HG03378 (cell line): Measurements from ENCODE around the gene GGTLC1.

Experiments used
- ATAC-seq: cut with Tn5 transposase; IDR thresholded peaks from one replicate; pipeline ENCODE4 v1.9.1; 2021; ENCODE audit warnings: mild to moderate bottlenecking, moderate library complexity; ENCODE audit not compliant: unreplicated experiment

GGTLC1 gene

DNA sequence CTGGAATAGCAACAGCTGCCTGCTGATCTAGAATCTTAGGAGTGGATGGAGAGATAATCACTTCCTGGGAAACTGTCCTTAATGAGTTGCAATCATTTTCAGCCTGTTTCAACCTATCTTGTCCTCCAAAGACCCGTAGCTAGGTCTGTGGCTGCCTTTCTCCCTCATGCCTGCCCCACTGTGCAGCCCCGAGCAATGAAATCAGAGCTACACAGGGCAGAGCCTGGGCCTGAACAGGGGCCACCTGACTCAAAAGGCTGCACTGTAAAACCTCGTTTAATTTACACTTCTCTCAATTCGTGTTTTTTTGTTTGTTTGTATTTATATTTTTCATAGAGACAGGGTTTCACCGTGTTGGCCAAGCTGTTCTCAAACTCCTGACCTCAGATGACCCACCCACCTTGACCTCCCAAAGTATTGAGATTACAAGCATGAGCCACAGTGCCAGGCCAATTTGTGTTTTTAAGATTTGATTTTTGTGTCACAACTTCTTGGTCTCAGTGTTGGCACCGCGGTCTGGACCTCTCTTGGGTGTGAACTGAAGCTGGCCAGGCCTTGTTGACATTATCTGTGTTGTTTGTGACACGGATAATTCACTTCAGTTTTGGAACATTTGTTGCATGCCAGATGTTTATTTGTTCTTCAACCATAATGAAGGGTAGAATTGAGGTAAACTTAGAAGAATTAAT, 21.5 kb downstream of the GGTLC1 start:
- ATAC-seq: no peak

DNA sequence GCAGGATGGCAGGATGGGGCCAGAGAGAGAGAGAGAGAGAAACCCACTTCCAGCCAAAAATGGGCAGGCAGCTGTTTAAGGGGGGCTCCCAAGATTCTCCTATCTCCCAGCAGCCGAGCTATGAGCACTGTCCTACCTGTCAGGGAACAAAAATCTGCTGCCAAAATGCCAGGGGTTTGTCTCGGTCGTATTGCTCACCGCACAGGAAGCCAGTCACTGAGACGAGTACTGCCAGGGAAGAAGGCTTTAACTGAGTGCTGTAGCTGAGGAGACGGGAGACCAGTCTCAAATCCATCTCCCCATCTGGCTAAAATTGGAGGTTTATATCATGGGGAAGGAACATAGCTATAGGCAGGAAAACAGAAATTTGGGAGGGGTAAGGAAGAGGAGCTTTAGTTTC, 22.3 kb downstream of the GGTLC1 start:
- no peak for ATAC-seq

GRCh38 chr20:23963941-23964340, 24.6 kb downstream of the GGTLC1 start:
- ATAC-seq: no peak

GRCh38 chr20:23962272-23962671, 26.3 kb downstream of the GGTLC1 start:
- no peak for ATAC-seq

DNA sequence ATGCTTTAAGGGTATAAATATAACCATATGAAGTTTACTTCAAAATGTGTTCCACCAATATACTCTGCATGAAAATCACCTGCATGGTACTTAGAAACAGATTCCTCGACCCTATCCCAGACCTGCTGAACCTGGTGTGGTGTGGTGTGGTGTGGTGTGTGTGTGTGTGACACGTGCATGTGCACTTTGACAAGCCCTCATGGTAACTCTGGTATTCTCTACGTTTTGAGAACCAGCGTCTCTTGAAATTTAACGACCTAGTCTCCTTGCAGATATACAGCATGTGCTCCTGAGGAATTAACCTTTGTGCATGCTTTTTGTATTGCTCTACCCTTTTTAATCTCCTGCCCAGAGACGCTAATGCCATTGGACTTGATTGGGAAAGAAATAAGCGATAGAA, 29.5 kb downstream of the GGTLC1 start:
- ATAC-seq: no peak

DNA sequence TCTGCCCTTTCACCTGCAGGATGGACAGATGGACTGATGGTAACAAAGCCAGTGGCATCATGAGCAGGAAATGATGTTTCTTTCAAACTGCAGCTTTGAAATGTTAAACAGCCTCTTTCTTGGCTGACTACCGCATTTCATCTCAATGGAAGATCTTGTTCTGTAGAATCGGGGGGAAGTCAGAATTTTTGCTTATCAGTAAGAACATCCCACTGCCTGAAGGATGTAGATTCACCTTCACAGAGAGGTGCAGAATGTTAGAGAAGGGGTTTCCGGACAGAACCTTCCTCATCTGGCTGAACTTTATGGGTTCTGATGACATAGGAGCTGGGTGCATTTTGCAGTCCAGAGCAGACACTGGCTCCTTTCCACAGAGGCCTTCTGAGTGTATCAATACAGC, 32.7 kb downstream of the GGTLC1 start:
- no peak for ATAC-seq

DNA sequence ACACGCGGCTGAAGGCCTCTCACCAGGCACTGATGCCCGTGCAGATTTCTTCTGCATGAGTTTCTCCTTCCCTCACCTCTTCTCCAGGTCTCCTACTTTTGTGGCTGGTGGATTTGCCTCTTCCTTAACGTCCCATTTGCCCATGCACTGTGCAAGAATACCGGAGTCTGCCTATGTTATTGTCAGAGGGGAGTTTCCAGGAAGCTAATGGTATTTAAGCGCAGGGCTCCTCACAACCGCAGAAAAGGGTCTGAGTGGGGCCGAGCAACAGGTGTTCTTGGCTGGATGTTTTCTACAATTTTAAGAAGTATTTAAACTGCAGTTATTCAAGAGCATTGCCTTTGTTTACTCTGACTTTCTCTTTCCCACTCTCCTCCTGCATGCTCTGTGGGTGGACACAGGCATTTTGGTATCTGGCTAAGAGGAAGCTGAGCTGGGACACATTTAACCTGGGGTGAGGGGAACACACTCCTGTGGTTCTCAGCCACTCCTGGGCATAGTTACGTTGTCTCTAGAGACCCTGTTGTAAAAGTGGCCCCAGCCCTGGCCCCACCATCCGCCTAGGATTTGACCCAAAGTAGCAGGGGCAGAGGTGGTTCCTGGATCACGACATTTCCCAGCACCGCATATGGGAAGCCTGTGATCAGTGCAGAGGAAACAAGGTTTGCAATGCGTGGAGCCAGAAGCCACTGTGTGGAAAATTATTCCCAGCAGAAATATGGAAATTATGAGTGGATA, 34.4 kb downstream of the GGTLC1 start:
- no peak for ATAC-seq

- ATAC-seq: no peak
These were observed 42.4 kb downstream of the GGTLC1 start for GRCh38 chr20:23946206-23946605.

GRCh38 chr20:23943304-23943703, 45.3 kb downstream of the GGTLC1 start:
- ATAC-seq: no peak

DNA sequence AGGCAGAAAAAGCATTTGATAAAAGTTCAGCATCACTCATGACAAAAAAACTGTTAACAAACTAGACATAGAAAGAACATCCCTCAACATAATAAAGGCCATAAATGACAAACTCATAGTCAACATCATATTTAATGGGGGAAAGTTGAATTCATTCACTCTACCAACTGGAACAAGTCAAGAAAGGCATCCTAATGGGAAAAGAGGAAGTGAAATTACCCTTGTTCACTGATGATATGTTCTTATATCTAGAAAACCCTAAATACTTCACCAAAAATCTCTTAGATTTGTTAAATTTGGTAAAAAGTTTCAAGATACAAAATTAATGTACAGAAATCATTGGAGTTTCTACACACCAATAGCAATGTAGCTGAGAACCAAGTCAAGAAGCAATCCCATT, 48.9 kb downstream of the GGTLC1 start:
- ATAC-seq: no peak

- ATAC-seq: no peak
These were observed 49.5 kb downstream of the GGTLC1 start for GRCh38 chr20:23939063-23939462.

GRCh38 chr20:23938118-23938438, 50.5 kb downstream of the GGTLC1 start:
- ATAC-seq: no peak

DNA sequence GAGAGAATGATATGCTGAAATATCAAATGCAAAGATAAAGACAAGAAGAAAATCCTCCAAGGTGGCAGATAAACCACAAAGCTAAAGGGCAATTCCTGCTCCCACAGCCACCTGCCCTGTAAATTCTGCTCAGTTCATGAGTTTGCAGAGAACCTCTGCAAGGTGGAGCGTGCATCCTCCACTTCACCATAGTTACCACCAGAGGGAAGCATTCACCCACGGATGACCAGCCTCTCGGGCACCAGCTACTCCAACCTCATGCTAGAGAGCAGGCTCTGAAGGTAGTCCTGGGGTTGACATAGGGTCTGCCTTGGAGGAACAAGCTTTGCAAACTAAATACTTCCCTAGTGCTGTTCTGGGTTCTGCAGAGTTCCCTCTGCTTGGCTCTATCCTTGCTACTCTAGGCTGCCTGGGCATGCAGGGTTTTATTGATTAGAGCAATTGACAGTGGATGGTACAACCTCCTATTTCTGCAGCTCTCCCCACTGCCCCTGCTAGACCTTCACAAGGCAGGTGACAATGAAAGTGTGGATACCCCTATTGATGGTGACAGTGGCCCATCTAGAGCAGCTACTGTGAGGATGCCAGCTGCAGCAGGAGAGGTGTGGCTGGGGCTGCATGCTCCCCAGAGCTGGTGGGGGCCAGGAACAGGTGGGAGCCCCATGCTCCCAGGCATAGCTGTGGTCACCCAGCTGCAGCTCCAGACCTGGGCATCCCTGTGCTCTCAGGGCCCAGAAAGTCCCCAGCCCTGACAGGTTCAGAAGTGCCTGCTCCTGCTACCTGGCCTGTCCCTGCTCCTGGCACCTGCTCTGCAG, 51.1 kb downstream of the GGTLC1 start:
- peak; percentile 71 for ATAC-seq
